ENCODE measurements around the gene GGA2. TPM values are rescaled to one million over a fixed set of nuclear protein-coding genes. Genes with fewer than 3 reads are reported as not detected.
A peak's percentile ranks its signal among the peaks of the same experiment; 100 is the strongest.
"Not testable (repeated sequence)": the region's sequence is repeated elsewhere in the genome, so short reads cannot be mapped to it uniquely, and the experiment has no call there.

The GGA2 gene
- total RNA-seq, 1 donor from 2014 or later, result 39.0 TPM

GRCh38 chr16:23511731-23512130 lies 1.4 kb upstream of the GGA2 start:
- H3K4me3 ChIP-seq, result no peak overlapping the region
- no peak for TF ChIP-seq POLR2A (IDR thresholded peaks at IDR 0.05)
- TF ChIP-seq POLR2AphosphoS5 (IDR thresholded peaks at IDR 0.05; ENCODE audit: insufficient read depth in 1 of 2, low read depth in 1 of 2), result no peak
- no peaks in the 10 kb centered on the region for H3K9me3 ChIP-seq
- DNase-seq (ENCODE audit: extremely low spot score in 2 of 2), result no peak
- peaks cover 26% of the 10 kb centered on the region for H3K4me1 ChIP-seq
- H3K27ac ChIP-seq, result no peak overlapping the region
- intact Hi-C loops (cut with DNase I), result no loop called here
- no peaks in the 10 kb centered on the region for H3K36me3 ChIP-seq
- H3K27me3 ChIP-seq, result no peaks in the 10 kb centered on the region

- H3K27me3 ChIP-seq; DNase-seq (ENCODE audit: extremely low spot score in 2 of 2); H3K36me3 ChIP-seq; intact Hi-C loops (cut with DNase I); H3K9me3 ChIP-seq: not testable (repeated sequence)
- Histone ChIP-seq H3K27ac (peak overlapping the region; percentile 93), H3K4me1 (peaks cover 34% of the 10 kb centered on the region), H3K4me3 (peak overlapping the region; percentile 89 to 98)
These were observed 599 bp upstream of the GGA2 start for GRCh38 chr16:23510915-23511270.

- intact Hi-C loops (cut with DNase I), result no loop called here
- peaks cover 46% of the 10 kb centered on the region for H3K4me1 ChIP-seq
These were observed 521 bp downstream of the GGA2 start for GRCh38 chr16:23509782-23510163.

GRCh38 chr16:23509441-23509754 lies 896 bp downstream of the GGA2 start:
- no peak for TF ChIP-seq POLR2AphosphoS5 (IDR thresholded peaks at IDR 0.05; ENCODE audit: insufficient read depth in 1 of 2, low read depth in 1 of 2)
- TF ChIP-seq CTCF (IDR thresholded peaks at IDR 0.05), result no peak
- no peak for TF ChIP-seq POLR2A (IDR thresholded peaks at IDR 0.05)
- Histone ChIP-seq H3K27me3 (no peaks in the 10 kb centered on the region), H3K9me3 (no peaks in the 10 kb centered on the region)

More at GRCh38 chr16:23509782-23510163, 521 bp downstream of the GGA2 start:
- DNase-seq (ENCODE audit: extremely low spot score in 2 of 2), result no peak
- peak overlapping the region; percentile 93 for H3K27ac ChIP-seq
- peak overlapping the region; percentile 89 to 98 for H3K4me3 ChIP-seq
- no peaks in the 10 kb centered on the region for H3K27me3 ChIP-seq
- no peaks in the 10 kb centered on the region for H3K9me3 ChIP-seq
- H3K36me3 ChIP-seq, result no peaks in the 10 kb centered on the region
- TF ChIP-seq POLR2A (IDR thresholded peaks at IDR 0.05) (no peak), CTCF (IDR thresholded peaks at IDR 0.05) (no peak), POLR2AphosphoS5 (IDR thresholded peaks at IDR 0.05; ENCODE audit: insufficient read depth in 1 of 2, low read depth in 1 of 2) (no peak)

GRCh38 chr16:23508589-23509440 lies 1.5 kb downstream of the GGA2 start:
- TF ChIP-seq POLR2A (IDR thresholded peaks at IDR 0.05) (no peak), POLR2AphosphoS5 (IDR thresholded peaks at IDR 0.05; ENCODE audit: insufficient read depth in 1 of 2, low read depth in 1 of 2) (peak in 1 of 2 donors; percentile 6)
- intact Hi-C loops (cut with DNase I), result no loop called here
- Histone ChIP-seq H3K4me3 (peak overlapping the region; percentile 89 to 98), H3K27ac (peak overlapping the region; percentile 93), H3K36me3 (no peaks in the 10 kb centered on the region), H3K27me3 (no peaks in the 10 kb centered on the region), H3K9me3 (no peaks in the 10 kb centered on the region), H3K4me1 (peaks cover 55% of the 10 kb centered on the region)
- DNase-seq (ENCODE audit: extremely low spot score in 2 of 2), result no peak

More at GRCh38 chr16:23509441-23509754, 896 bp downstream of the GGA2 start:
- no peak for DNase-seq (ENCODE audit: extremely low spot score in 2 of 2)
- intact Hi-C loops (cut with DNase I), result no loop called here
- peak overlapping the region; percentile 89 to 98 for H3K4me3 ChIP-seq
- H3K27ac ChIP-seq, result peak overlapping the region; percentile 93
- no peaks in the 10 kb centered on the region for H3K36me3 ChIP-seq
- H3K4me1 ChIP-seq, result peaks cover 49% of the 10 kb centered on the region

GRCh38 chr16:23506606-23506994 lies 3.7 kb downstream of the GGA2 start:
- Histone ChIP-seq H3K4me1 (peaks cover 70% of the 10 kb centered on the region), H3K27me3 (no peaks in the 10 kb centered on the region), H3K27ac (no peak overlapping the region), H3K9me3 (no peaks in the 10 kb centered on the region), H3K36me3 (no peaks in the 10 kb centered on the region), H3K4me3 (no peak overlapping the region)
- no peak for DNase-seq (ENCODE audit: extremely low spot score in 2 of 2)
- intact Hi-C loops (cut with DNase I), result no loop called here
- TF ChIP-seq POLR2AphosphoS5 (IDR thresholded peaks at IDR 0.05; ENCODE audit: insufficient read depth in 1 of 2, low read depth in 1 of 2) (no peak), POLR2A (IDR thresholded peaks at IDR 0.05) (no peak), CTCF (IDR thresholded peaks at IDR 0.05) (no peak)
